Uterus (tissue), 2 donors: ENCODE measurements around the gene OTOS.

Source experiments
- CTCF ChIP-seq, 4 experiments: fragments of 200-600 bp in 2 of 4; fragments of 450-650 bp in 2 of 4; sonication (generic) in 2 of 4; IDR thresholded peaks; one replicate each; pipeline ENCODE4 v1.5.1; 2016 to 2019; ENCODE audit warnings: antibody characterized with exemption in 4 of 4, mild to moderate bottlenecking in 2 of 4, moderate library complexity in 1 of 4
- POLR2A ChIP-seq, 2 donors: fragments of 450-650 bp; IDR thresholded peaks; one replicate each; pipeline ENCODE4 v1.6.1; 2016; ENCODE audit warnings: antibody characterized with exemption in 2 of 2, mild to moderate bottlenecking in 1 of 2, moderate library complexity in 1 of 2

- TF ChIP-seq CTCF (IDR thresholded peaks at IDR 0.05): no peak
- no peak for TF ChIP-seq POLR2A (IDR thresholded peaks at IDR 0.05)
Measured at GRCh38 chr2:240131941-240132650, 8.4 kb downstream of the OTOS start.
